Measurements from ENCODE around the gene TMEM107.

Gene TMEM107

GRCh38 chr17:8151641-8152111 is 24.5 kb downstream of the TMEM107 start:
- no peak for DNase-seq (ENCODE audit: extremely low read depth in 1 of 2, low read depth in 1 of 2)

DNA sequence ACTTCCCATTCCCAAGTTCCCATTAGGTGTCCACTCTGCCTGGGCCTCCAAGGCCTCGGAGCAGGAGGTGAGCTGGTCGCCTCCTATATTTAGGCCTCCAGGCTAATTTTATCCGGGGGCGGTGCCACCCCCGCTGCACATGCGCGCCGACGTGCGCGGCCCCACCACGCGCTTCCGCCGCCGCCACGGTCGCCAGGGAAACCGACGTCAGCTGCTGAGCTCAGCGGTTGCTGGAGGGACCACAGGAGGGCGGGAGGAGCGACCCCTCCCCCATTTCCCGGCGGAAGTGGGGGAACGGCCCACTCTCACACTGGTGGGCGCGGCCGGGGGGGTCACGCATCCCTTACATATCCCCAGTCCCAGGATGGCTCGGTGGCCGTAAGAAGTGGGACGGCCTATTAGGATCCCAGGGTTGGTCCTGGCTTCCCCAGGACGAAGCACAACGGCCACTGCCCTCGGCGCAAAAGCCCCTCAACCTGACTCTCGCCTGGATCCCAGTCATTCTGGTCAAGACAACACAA is 25.0 kb downstream of the TMEM107 start:
- peak in 1 of 2 donors; percentile 88 for DNase-seq (ENCODE audit: extremely low read depth in 1 of 2, low read depth in 1 of 2)

- DNase-seq (ENCODE audit: extremely low read depth in 1 of 2, low read depth in 1 of 2), result no peak
Measured at GRCh38 chr17:8150194-8151119, 25.7 kb downstream of the TMEM107 start.

DNA sequence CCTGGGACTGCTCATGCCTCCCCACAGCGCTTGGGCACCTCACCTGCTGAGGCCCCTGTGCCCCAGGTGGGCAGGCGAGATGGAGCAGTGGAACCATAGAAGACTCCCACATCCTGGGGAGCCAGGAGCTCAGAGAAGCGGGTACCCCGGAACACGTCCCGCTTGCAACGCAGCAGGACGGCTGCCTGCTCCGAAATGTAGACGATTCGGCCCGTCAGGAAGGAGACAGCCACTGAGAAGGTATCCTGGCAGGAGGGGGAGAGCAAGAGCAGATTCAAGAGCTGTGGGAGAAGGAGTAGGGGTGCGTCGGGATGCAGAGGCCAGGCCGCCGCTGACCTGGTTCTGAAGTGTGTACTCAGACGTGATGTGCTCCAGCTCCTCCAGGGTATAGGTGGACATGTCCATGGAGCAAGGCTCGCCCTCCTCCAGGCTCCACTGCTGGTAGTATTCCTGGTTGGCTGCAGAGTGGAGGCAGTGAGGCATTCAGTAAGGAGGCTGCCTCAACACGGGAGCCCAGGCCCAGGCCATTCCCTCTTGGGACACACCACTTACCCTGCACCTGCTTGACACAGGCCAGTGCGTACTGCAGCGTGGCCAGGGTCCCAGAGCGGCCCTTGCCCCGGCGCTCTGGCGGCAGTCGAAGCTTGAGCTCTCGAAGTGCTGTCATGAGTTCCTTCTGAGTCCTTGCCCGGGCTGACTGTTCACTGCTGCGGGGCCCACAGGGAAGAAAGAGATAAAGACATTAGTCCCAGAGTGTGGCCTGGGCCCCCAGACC is 26.6 kb downstream of the TMEM107 start:
- no peak for DNase-seq (ENCODE audit: extremely low read depth in 1 of 2, low read depth in 1 of 2)

DNA sequence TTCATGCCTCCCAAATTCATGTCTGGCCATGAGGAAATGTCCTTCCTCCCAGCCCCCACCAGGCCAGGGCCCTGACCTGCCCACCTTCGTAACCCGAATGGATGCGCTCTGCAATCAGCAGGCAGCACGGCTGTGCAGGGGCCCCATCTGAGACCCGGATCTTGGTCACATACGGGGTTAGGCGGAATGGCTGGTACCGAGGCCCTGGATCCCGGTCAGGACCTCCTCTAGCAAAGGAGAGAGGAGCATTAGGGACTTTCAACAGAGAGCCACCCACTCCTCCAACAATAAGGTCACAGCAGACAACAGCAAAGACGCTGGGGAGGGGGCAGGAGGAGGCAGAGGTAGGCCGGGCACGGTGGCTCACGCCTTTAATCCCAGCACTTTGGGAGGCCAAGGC is 27.6 kb downstream of the TMEM107 start:
- no peak for DNase-seq (ENCODE audit: extremely low read depth in 1 of 2, low read depth in 1 of 2)

GRCh38 chr17:8147805-8148404 is 28.3 kb downstream of the TMEM107 start:
- DNase-seq (ENCODE audit: extremely low read depth in 1 of 2, low read depth in 1 of 2), result no peak

GRCh38 chr17:8147141-8147804 is 28.9 kb downstream of the TMEM107 start:
- DNase-seq (ENCODE audit: extremely low read depth in 1 of 2, low read depth in 1 of 2), result no peak

DNA sequence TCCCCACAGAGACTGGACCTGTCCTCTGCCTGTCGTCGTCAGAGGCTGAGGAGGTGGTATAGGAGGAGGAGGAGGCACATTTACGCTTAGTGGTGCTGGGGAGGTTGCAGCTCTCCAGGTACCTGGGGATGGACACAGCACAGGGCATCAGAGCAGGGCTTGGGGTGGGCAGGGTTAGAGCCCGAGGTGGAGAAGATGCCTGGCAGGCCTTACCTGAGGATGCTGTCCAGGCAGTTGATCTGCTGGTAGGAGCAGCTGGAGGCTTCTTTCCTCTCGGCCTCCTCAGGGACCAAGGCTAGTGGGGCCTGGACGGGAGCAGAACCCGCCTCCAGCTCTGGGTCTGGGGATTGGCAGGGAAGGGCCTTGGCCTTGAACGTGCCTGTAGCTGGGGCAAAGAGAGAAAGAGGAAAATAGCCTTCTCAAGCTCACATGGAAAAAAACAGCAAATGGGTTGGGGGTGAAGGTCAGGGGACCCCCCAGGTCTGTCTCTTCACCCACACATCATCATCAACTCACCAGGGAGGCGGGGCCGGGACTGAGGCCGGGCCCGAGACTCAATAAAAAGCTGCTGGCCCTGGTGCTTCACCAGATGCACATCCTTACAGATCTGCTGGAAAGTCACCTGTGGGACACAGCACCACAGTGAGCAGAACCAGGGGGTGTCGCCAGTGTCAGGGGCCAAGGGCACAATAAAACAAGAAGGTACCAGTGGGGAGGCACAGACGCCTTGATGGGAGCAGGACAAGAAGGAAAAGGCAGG is 29.6 kb downstream of the TMEM107 start:
- DNase-seq (ENCODE audit: extremely low read depth in 1 of 2, low read depth in 1 of 2), result no peak

GRCh38 chr17:8145811-8146210 is 30.4 kb downstream of the TMEM107 start:
- DNase-seq (ENCODE audit: extremely low read depth in 1 of 2, low read depth in 1 of 2), result no peak

DNA sequence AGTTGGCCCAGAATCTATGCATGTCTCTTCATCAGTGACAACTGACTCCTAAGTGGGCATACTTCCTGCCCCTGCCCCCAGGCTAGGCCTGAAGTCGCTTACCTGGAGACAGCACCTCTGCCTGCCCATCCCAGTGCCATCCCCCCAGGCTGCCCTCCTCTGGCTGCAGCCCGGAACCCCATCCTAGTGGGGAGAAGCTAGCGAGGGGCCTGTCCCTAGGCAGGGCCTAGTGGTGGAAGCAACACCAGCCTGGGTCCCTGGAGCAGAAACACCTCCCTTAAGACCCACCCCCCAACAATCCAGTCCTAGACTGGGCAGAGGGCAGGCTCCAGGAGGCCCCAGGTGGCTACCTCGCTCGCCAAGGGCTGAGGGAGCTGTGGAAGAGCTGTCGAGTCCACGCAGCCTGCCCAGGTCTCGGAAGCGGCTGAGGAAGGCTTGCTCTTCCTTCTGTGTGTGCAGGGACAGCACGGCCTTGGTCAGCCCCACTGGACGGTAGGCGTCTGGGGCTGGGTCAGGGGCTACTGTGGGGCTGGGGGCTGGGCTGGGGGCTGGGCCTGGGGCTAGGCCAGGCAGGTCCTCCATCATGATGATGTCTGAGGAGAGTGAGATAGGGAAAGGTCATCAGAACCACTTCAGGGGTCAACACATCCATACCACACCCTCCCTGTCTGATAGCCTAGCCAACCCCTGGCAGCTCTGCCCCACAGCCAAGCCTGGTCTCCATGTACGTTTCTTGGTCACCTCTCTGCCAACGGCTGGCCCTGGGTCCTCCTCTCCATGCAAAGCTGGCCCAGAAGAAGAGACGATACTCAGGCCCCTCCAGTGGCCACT is 31.6 kb downstream of the TMEM107 start:
- no peak for DNase-seq (ENCODE audit: extremely low read depth in 1 of 2, low read depth in 1 of 2)

- no peak for DNase-seq (ENCODE audit: extremely low read depth in 1 of 2, low read depth in 1 of 2)
Measured at GRCh38 chr17:8143581-8144400, 32.4 kb downstream of the TMEM107 start.

DNA sequence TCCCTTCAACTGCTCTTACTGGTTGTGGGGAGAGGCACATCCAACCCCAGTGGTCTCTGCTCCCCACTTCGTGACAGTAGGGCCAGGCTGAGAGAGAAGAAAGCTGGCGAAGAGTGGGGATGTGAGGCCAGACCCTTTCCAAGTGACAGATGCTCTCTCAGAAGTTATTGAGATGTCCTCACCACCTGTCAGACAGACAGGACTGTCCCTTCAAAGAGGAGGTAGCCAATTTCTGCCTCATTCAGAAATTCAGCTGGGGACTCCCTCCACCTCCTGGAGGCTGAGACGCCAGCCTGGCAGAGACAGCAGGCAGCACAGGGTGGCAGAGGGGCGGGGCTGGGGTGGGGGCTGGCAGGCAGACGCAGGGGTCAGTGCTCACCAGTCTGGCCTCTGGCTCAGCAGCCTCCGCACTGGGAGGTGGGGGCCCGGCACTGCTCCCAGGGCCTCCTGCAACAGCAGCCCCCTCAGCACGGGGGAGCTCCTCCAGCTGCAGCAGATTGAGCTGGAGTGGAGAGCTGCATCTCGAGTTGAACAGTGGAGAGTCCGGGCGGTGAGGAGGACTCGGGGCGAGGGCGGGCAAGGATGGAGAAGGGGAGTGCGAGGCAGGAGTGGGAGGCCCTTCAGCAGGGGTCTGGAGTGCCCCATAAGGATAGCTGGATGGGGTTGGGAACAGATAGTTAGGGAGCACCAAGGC is 33.1 kb downstream of the TMEM107 start:
- no peak for DNase-seq (ENCODE audit: extremely low read depth in 1 of 2, low read depth in 1 of 2)

DNA sequence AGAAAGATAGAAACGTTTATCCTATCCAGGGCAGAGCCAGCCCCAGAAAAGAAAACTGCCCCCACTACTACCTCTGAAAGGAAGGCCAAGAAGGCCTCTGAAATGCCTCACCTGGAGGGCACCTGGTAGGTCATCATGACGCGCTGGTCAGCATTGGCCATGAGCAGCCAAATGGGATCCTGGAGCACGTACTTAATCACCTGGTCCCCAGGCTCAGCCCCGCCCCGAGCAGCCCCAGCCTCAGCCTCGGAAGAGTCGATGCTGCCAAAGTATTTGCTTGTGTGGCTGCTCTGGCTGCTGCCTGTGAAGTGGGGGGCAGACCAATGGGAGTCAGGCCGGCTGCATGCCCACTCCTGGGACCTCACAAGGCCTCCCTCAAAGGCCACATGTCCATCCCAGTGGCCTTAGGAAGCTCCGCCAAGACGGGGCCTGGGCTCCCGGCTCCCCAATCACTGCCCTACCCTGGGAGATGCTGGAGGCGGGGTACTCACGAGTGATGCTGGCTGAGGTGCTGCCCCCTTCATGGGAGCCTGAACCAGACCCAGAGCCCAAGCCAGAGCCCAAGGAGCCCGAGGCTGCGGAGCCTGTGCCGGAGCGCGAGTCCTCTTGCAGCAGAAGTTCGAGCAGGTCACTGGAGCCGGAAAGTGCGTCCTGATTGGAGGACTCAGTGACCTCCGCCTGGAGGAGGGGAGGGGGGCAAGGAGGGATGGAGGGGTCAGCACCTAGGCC is 33.9 kb downstream of the TMEM107 start:
- no peak for DNase-seq (ENCODE audit: extremely low read depth in 1 of 2, low read depth in 1 of 2)

DNA sequence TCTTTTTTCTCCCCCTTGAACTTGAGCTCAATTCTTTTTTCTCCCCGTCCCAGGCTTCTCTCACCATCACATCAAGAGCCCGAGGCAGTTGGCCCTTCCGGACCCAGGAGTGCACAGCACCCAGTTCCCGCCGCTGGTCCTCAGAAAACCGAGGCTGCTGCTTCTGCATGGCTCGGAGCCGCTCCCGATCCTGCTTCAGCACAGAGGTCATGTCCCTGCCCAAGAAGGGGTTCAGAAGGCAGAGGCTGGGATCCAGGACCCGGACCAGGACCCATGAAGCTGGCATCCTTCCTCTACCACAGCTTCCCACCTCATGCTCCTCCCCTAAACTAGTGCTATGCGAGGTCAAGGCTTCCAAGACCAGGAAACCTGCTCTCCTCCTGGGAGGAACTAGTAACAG is 34.4 kb downstream of the TMEM107 start:
- no peak for DNase-seq (ENCODE audit: extremely low read depth in 1 of 2, low read depth in 1 of 2)

GRCh38 chr17:8141045-8141444 is 35.1 kb downstream of the TMEM107 start:
- no peak for DNase-seq (ENCODE audit: extremely low read depth in 1 of 2, low read depth in 1 of 2)

GRCh38 chr17:8140065-8141029 is 35.8 kb downstream of the TMEM107 start:
- DNase-seq (ENCODE audit: extremely low read depth in 1 of 2, low read depth in 1 of 2), result no peak

All from activated CD8-positive, alpha-beta memory T cell treated with anti-CD3 and anti-CD28 coated beads for 1 hour (primary cell).